Measurements from ENCODE around the gene ARHGEF25.
"Not testable (repeated sequence)": the region's sequence is repeated elsewhere in the genome, so short reads cannot be mapped to it uniquely, and the experiment has no call there.

Gene ARHGEF25

DNA sequence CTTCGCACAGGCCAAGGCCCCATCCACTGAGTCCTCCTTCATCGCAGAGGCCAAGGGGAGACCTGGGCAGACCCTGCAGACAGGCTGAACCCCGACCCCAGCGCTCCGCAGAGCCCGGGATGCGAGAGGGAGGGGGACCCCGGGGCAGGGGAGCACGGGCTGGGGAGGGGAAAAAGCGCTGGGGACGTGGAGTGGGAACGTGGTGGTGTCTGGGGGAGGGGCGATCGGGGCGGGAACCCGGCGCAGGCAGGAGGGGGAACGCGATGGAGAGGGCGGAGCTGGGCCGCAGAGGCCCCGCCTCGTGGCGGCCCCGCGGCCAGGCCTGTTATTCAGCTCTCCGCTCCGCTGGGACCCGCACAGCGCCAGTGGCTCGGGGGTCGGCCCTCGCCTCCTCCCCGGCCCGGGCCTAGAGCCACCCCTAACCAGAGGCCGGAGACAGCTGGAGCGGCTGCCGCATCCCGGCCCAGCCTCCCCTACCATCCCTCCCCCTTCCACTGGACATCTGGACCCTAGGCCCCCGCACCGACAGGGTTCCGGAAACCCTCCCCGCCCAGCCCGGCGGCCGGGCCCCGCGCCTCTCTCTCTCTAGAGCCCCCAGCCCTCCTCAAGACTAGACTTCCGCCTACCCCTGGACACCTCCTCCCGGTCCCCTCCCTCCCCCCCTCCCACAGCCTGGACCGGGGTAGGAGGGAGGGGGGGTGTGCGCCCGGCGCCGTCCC is at the start of gene ARHGEF25:
ARHGEF25 (plus strand) TSS at position 328 of the 719 bp plus-strand sequence. CDS start 460 bp downstream, outside the sequence.
- DNase-seq (ENCODE audit: extremely low spot score, insufficient read length, low read depth) (no peak), FAIRE-seq (no peak)

DNA sequence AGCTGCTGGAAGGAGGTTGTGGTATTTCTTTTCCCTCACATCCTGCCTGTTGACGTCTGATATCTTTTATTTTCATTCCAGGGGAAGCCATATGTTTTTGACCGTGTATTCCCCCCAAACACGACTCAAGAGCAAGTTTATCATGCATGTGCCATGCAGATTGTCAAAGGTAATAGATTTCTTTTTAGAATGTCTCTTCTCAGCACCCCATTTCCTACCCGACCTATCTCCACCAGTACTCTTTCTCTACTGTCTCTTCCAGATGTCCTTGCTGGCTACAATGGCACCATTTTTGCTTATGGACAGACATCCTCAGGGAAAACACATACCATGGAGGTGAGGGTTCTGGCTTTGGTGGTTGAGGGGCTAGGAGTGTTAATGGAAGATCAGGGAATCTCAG is 47.9 kb upstream of the ARHGEF25 start:
- FAIRE-seq (no peak), DNase-seq (ENCODE audit: extremely low spot score, insufficient read length, low read depth) (no peak)

DNA sequence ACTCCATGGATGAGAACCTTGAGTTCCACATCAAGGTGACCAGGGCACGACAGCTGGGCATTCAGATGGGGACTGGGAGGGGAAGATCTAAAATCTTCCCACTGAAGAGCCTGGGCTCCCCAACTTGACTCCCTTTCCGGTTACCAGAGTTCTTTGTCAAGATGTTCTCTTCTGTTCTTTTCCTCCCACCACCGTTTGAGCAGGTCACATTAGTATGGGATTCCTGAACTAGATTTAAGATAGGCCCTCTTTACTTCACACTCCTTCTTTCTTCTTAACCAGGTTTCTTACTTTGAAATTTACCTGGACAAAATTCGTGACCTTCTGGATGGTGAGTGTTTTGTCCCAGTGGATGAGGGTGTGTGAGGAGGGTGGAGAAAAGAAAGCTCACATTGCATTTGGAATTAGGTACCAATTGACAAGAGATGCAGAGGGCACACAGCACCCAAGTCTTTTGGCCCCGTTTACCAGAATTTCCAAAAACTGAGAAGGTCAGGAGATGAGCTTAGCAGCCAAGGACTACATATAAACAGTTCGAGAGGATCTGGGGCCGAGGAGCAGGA is 47.0 kb upstream of the ARHGEF25 start:
- FAIRE-seq (no peak), DNase-seq (ENCODE audit: extremely low spot score, insufficient read length, low read depth) (no peak)

- no peak for FAIRE-seq
- DNase-seq (ENCODE audit: extremely low spot score, insufficient read length, low read depth): no peak
Measured at GRCh38 chr12:57568838-57569237, 42.4 kb upstream of the ARHGEF25 start.

DNA sequence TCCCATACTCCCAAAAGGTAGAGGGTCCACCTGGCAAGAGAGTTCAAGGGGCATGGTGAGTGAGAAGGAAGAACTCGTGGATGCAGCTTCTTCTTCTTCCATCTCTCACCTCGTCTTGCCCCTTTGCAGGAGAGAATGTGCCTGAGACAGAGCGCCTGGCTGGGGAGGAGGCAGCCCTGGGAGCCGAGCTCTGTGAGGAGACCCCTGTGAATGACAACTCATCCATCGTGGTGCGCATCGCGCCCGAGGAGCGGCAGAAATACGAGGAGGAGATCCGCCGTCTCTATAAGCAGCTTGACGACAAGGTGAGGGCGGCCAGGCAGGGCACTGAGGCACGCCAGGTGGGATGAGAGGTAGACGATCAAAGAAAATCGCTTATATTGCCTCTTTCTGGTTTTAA is 41.4 kb upstream of the ARHGEF25 start:
- FAIRE-seq (no peak), DNase-seq (ENCODE audit: extremely low spot score, insufficient read length, low read depth) (no peak)

DNA sequence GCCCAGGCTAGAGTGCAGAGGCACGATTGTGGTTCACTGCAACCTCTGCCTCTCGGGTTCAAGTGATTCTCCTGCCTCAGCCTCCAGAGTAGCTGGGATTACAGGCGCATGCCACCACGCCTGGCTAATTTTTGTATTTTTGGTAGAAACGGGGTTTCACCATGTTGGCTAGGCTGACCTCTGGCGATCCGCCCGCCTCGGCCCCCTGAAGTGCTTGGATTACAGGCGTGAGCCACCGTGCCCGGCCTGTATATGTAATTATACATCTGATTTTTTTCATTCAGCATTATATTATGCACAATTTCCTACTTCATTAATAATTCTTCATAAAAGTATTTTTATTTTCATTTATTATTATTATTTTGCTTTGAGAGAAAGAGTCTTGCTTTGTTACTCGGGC is 40.8 kb upstream of the ARHGEF25 start:
- DNase-seq (ENCODE audit: extremely low spot score, insufficient read length, low read depth); FAIRE-seq: not testable (repeated sequence)

GRCh38 chr12:57571926-57572762 is 39.1 kb upstream of the ARHGEF25 start:
- FAIRE-seq (no peak), DNase-seq (ENCODE audit: extremely low spot score, insufficient read length, low read depth) (no peak)

DNA sequence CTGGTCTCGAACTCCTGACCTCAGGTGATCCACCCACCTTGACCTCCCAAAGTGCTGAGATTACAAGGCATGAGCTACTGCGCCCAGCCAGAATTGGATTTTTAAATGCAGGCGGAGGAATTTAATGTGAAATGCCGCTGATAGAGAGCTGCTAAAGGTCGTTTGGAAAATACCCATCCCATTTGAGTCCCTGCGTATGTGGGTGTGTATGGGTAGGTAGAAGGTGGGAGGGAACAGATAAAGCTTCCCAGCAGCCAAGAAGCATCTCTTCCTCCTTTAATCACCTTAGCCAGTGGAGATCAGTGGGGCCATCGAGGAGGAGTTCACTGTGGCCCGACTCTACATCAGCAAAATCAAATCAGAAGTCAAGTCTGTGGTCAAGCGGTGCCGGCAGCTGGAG is 36.4 kb upstream of the ARHGEF25 start:
- FAIRE-seq (no peak), DNase-seq (ENCODE audit: extremely low spot score, insufficient read length, low read depth) (no peak)

- DNase-seq (ENCODE audit: extremely low spot score, insufficient read length, low read depth): no peak
- no peak for FAIRE-seq
Measured at GRCh38 chr12:57575771-57576612, 35.2 kb upstream of the ARHGEF25 start.

GRCh38 chr12:57576613-57577160 is 34.5 kb upstream of the ARHGEF25 start:
- no peak for FAIRE-seq
- DNase-seq (ENCODE audit: extremely low spot score, insufficient read length, low read depth): no peak

- no peak for DNase-seq (ENCODE audit: extremely low spot score, insufficient read length, low read depth)
- FAIRE-seq: no peak
Measured at GRCh38 chr12:57577981-57578758, 33.1 kb upstream of the ARHGEF25 start.

DNA sequence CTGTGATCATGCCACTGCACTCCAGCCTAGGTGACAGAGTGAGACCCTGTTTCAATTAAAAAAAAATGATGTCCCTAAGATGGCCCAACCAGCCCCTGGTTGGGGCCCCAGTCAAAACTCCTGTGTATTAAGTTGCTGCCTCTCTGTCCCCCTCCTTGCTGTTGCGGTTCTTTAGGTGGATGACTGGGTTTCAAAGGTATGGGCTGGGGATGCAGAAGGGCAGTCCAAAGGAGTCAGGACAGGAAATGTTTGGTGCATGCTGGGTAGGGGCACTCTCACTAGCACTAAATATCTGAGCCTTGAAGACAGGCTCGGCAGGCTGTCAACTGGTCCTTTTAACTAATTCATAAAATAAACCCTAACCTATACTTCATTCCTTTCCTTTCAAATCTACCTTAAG is 32.2 kb upstream of the ARHGEF25 start:
- no peak for FAIRE-seq
- DNase-seq (ENCODE audit: extremely low spot score, insufficient read length, low read depth): no peak

GRCh38 chr12:57579677-57580465 is 31.4 kb upstream of the ARHGEF25 start:
- DNase-seq (ENCODE audit: extremely low spot score, insufficient read length, low read depth) (no peak), FAIRE-seq (no peak)

- FAIRE-seq (no peak), DNase-seq (ENCODE audit: extremely low spot score, insufficient read length, low read depth) (no peak)
Measured at GRCh38 chr12:57580466-57580795, 30.8 kb upstream of the ARHGEF25 start.

DNA sequence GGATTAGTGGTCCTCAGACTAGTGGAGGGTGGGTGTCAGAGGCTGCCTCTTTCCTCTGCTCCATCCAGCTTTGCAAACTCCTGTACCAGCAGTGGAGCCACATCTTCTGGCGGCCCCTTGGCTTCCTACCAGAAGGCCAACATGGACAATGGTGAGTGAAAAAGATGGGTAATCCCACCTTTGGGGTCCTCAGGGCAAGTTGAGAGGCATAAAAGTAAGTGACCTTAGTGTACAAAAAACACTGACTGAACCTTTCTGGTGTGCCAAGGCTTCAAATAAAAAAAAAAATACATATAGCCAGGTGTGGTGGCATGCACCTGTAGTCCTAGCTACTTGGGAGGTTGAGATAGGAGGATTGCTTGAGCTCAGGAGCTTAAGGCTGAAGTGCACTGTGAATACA is 29.4 kb upstream of the ARHGEF25 start:
- FAIRE-seq: no peak
- no peak for DNase-seq (ENCODE audit: extremely low spot score, insufficient read length, low read depth)

DNA sequence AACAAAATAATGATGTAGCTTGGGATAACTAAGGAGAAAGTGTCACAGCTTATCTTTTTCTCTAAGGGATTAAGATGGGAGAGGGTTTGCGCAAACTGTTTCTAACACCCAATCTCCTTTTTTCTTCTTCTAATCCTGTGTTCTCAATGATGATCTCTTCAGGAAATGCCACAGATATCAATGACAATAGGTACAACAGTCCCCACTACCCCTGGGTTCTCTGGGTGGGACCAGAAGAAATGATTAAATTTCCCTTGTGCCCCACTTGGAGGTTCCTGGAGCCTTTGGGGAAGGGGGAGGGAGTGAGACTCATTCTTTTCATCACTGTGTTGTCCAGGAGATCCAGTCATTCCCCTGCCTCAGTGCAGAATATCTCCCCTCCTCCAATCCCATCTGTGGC is 28.8 kb upstream of the ARHGEF25 start:
- FAIRE-seq: no peak
- DNase-seq (ENCODE audit: extremely low spot score, insufficient read length, low read depth): no peak

GRCh38 chr12:57583008-57583831 is 28.0 kb upstream of the ARHGEF25 start:
- peak; percentile 74 for DNase-seq (ENCODE audit: extremely low spot score, insufficient read length, low read depth)
- peak; percentile 93 for FAIRE-seq

DNA sequence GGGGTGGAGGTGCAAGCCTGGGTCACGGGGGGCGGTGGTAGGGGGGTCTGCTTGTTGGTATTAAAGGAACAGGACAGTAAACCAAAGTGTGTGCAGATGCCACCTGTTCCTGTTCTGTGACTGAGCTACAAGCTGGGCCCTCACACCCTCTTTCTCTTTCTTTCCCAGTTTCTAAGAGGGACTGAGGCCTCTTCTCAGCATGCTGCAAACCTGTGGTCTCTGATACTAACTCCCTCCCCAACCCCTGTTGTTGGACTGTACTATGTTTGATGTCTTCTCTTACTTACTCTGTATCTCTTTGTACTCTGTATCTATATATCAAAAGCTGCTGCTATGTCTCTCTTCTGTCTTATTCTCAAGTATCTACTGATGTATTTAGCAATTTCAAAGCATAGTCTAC is 27.2 kb upstream of the ARHGEF25 start:
- FAIRE-seq (no peak), DNase-seq (ENCODE audit: extremely low spot score, insufficient read length, low read depth) (no peak)

Measured in GM18507 (cell line).